Ovary (tissue), 9 donors: ENCODE measurements around the gene GUCY1A1. TPM values are rescaled to one million over a fixed set of nuclear protein-coding genes. Genes with fewer than 3 reads are reported as not detected.
"Not testable (repeated sequence)": the region's sequence is repeated elsewhere in the genome, so short reads cannot be mapped to it uniquely, and the experiment has no call there.

Experiments
- DNase-seq, 5 donors: peaks; one replicate each; pipeline ENCODE4 v3.0.0-alpha.2; 2019 to 2020
- H3K27ac ChIP-seq, 2 donors: fragments of 200-600 bp; one replicate each; pipeline versions ENCODE4 v1.5.1 to v1.8.0; 2019 to 2022
- H3K27me3 ChIP-seq: fragments of 200-600 bp; one replicate; pipeline ENCODE4 v1.8.0; 2022
- H3K36me3 ChIP-seq: fragments of 200-600 bp; sonication (generic); one replicate; pipeline ENCODE4 v1.5.1; 2019
- H3K4me1 ChIP-seq: one replicate; pipeline ENCODE4 v1.8.1; 2013; ENCODE audit warnings: mild to moderate bottlenecking, moderate library complexity; ENCODE audit not compliant: insufficient read depth
- H3K4me3 ChIP-seq: fragments of 200-600 bp; sonication (generic); one replicate; pipeline ENCODE4 v1.5.1; 2017
- H3K9me3 ChIP-seq, 2 donors: fragments of 200-600 bp in 1 of 2; sonication (generic) in 1 of 2; one replicate each; pipeline versions ENCODE4 v1.5.1 to v1.8.1; 2013 to 2019; ENCODE audit warnings: mild to moderate bottlenecking in 1 of 2, moderate library complexity in 1 of 2
- CTCF ChIP-seq, 3 donors: fragments of 450-650 bp in 2 of 3; fragments of 200-600 bp in 1 of 3; IDR thresholded peaks; one replicate each; pipeline versions ENCODE4 v1.5.1 to v1.8.0; 2016 to 2022; ENCODE audit warnings: antibody characterized with exemption in 3 of 3, mild to moderate bottlenecking in 1 of 3
- EP300 ChIP-seq: sonication (generic); formaldehyde crosslinking; IDR thresholded peaks from one replicate; pipeline ENCODE4 v1.6.1; 2017; ENCODE audit warnings: antibody characterized with exemption
- POLR2A ChIP-seq: fragments of 450-650 bp; IDR thresholded peaks from one replicate; pipeline ENCODE4 v1.6.1; 2017; ENCODE audit warnings: antibody characterized with exemption, mild to moderate bottlenecking, moderate library complexity
- WGBS, 3 donors: extraction: QIAGEN DNeasy Blood & Tissue Kit in 1 of 3; methylation state at CpG; one replicate each; pipeline versions ENCODE4 v1.1.5 to v1.1.7; 2013 to 2017; 5-methylcytosine and 5-hydroxymethylcytosine counted together
- intact Hi-C, 4 donors: fragments of 100-400 bp; cut with DNase I; formaldehyde crosslinking; loops; one replicate each; pipeline versions ENCODE4 v1.11.0 to v1.15.1; 2022 to 2023
- polyA plus RNA-seq, 2 donors: library from polyadenylated mRNA; stranded (reverse); fragments of 200-250 nt in 1 of 2; fragments of 350-450 nt in 1 of 2; fragmentation: Illumina TruSeq in 1 of 2; extraction: RNeasy Lipid Tissue Mini Kit (QIAGEN cat#74804) in 1 of 2; gene quantifications; one replicate each; pipeline ENCODE4 v1.2.3, GENCODE V29; 2013 to 2014
- total RNA-seq, 7 donors: library from RNA; depleted of rRNA in 2 of 7; stranded (reverse); fragments of >200 nt in 2 of 7; fragmentation: NEBNext Ultra II Directional in 3 of 7; extraction: Animal tissue kit (Norgen Biotek cat#: 25700) in 3 of 7; gene quantifications; one replicate each; pipeline versions ENCODE4 v1.1.0 to v1.2.4, GENCODE V29; 2016 to 2023
- donor health status: DM: no; HTN: no; CAD: no; lungs with moderate emphysema.
- donor health status: DM: no; HTN: no; CAD: no.
- donor health status: Bipolar disorder and iron deficiency.
- donor health status: DM: yes; HTN: yes; CAD: no.
- donor health status: DM: no; HTN: no; CAD: no.
- donor health status: DM: yes; HTN: yes; CAD: no.

The GUCY1A1 gene
- total and polyA plus RNA-seq, 9 donors: 3.0 to 26.9 (median 6.4) TPM

GRCh38 chr4:155643087-155643486 lies 23.6 kb upstream of the GUCY1A1 start:
- DNase-seq: no peak
- TF ChIP-seq CTCF (IDR thresholded peaks at IDR 0.05) (no peak), POLR2A (no peak), EP300 (no peak)
- Histone ChIP-seq H3K27me3 (no peaks in the 10 kb centered on the region), H3K36me3 (no peaks in the 10 kb centered on the region), H3K9me3 (no peaks in the 10 kb centered on the region), H3K27ac (no peak overlapping the region), H3K4me1 (no peaks in the 10 kb centered on the region), H3K4me3 (no peak overlapping the region)
- 94 to 98% (median 95%) methylated on average over 1 of the region's 1 CpG for WGBS, 3 donors
- intact Hi-C loops: no loop called here

GRCh38 chr4:155646001-155646400 lies 20.6 kb upstream of the GUCY1A1 start:
- no peaks in the 10 kb centered on the region for H3K36me3 ChIP-seq
- no peak overlapping the region for H3K27ac ChIP-seq
- no peak for TF ChIP-seq CTCF (IDR thresholded peaks at IDR 0.05)
- TF ChIP-seq POLR2A: no peak
- TF ChIP-seq EP300: no peak
- H3K9me3 ChIP-seq: no peaks in the 10 kb centered on the region
- H3K4me1 ChIP-seq: no peaks in the 10 kb centered on the region
- 17 to 46% (median 18%) methylated on average over 2 of the region's 2 CpGs for WGBS, 3 donors
- no peak overlapping the region for H3K4me3 ChIP-seq
- DNase-seq: no peak
- H3K27me3 ChIP-seq: no peaks in the 10 kb centered on the region
- intact Hi-C loops: no loop called here

- H3K9me3 ChIP-seq, DNase-seq, intact Hi-C loops, H3K4me1 ChIP-seq, H3K27me3 ChIP-seq, H3K27ac ChIP-seq, H3K4me3 ChIP-seq, H3K36me3 ChIP-seq: not testable (repeated sequence)
- WGBS, 3 donors: 91 to 95% (median 93%) methylated on average over 4 of the region's 4 CpGs
These were observed 15.9 kb upstream of the GUCY1A1 start for GRCh38 chr4:155650785-155651184.

- H3K9me3 ChIP-seq: no peaks in the 10 kb centered on the region
- no peaks in the 10 kb centered on the region for H3K36me3 ChIP-seq
- no peaks in the 10 kb centered on the region for H3K4me1 ChIP-seq
- DNase-seq: no peak
- intact Hi-C loops: no loop called here
- no peaks in the 10 kb centered on the region for H3K27me3 ChIP-seq
- H3K4me3 ChIP-seq: no peak overlapping the region
- TF ChIP-seq CTCF (IDR thresholded peaks at IDR 0.05): no peak
- TF ChIP-seq EP300: no peak
- no peak for TF ChIP-seq POLR2A
- H3K27ac ChIP-seq: no peak overlapping the region
These were observed 13.6 kb upstream of the GUCY1A1 start for GRCh38 chr4:155653052-155653451.

- Histone ChIP-seq H3K4me3 (no peak overlapping the region), H3K36me3 (no peaks in the 10 kb centered on the region), H3K27ac (no peak overlapping the region), H3K4me1 (no peaks in the 10 kb centered on the region), H3K27me3 (no peaks in the 10 kb centered on the region), H3K9me3 (no peaks in the 10 kb centered on the region)
- DNase-seq: no peak
- intact Hi-C loops: no loop called here
- TF ChIP-seq POLR2A: no peak
- no peak for TF ChIP-seq EP300
- no peak for TF ChIP-seq CTCF (IDR thresholded peaks at IDR 0.05)
- 64 to 85% (median 82%) methylated on average over 4 of the region's 4 CpGs for WGBS, 3 donors
These were observed 10.6 kb upstream of the GUCY1A1 start for GRCh38 chr4:155656025-155656424.
